LNCAP (cell line): ENCODE data around the gene TECRL.

Experiments used
- TF ChIP-seq, protein P1 (sequence below): fragments of 450-650 bp; IDR thresholded peaks from 2 replicates; pipeline ENCODE4 v1.5.1; 2017; ENCODE audit warnings: mild to moderate bottlenecking

Gene TECRL

GRCh38 chr4:64359489-64359888 lies 49.8 kb downstream of the TECRL start:
- TF ChIP-seq, protein P1, sequence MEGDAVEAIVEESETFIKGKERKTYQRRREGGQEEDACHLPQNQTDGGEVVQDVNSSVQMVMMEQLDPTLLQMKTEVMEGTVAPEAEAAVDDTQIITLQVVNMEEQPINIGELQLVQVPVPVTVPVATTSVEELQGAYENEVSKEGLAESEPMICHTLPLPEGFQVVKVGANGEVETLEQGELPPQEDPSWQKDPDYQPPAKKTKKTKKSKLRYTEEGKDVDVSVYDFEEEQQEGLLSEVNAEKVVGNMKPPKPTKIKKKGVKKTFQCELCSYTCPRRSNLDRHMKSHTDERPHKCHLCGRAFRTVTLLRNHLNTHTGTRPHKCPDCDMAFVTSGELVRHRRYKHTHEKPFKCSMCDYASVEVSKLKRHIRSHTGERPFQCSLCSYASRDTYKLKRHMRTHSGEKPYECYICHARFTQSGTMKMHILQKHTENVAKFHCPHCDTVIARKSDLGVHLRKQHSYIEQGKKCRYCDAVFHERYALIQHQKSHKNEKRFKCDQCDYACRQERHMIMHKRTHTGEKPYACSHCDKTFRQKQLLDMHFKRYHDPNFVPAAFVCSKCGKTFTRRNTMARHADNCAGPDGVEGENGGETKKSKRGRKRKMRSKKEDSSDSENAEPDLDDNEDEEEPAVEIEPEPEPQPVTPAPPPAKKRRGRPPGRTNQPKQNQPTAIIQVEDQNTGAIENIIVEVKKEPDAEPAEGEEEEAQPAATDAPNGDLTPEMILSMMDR: no peak

GRCh38 chr4:64353904-64354303 lies 55.3 kb downstream of the TECRL start:
- TF ChIP-seq, protein P1: no peak

DNA sequence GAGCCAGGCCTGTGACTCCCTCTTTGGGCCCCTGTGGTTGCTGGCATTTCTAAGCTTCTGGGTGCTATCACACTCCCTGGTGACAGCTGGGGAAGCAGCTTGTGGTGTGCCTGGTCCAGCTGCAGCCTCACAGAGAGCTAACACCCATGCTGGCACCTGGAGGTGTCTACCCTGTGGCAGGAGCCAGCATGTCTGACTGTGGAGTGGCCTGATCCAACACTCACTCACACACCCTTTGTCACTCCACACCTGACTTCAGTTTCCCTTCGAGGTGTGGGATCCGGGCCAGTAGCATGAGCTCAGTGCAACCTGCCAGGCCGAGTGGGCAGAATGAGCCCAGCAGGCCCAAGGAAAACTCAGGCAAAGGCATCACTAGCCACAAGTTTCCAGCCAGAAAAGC lies 67.5 kb downstream of the TECRL start:
- TF ChIP-seq, protein P1: no peak

DNA sequence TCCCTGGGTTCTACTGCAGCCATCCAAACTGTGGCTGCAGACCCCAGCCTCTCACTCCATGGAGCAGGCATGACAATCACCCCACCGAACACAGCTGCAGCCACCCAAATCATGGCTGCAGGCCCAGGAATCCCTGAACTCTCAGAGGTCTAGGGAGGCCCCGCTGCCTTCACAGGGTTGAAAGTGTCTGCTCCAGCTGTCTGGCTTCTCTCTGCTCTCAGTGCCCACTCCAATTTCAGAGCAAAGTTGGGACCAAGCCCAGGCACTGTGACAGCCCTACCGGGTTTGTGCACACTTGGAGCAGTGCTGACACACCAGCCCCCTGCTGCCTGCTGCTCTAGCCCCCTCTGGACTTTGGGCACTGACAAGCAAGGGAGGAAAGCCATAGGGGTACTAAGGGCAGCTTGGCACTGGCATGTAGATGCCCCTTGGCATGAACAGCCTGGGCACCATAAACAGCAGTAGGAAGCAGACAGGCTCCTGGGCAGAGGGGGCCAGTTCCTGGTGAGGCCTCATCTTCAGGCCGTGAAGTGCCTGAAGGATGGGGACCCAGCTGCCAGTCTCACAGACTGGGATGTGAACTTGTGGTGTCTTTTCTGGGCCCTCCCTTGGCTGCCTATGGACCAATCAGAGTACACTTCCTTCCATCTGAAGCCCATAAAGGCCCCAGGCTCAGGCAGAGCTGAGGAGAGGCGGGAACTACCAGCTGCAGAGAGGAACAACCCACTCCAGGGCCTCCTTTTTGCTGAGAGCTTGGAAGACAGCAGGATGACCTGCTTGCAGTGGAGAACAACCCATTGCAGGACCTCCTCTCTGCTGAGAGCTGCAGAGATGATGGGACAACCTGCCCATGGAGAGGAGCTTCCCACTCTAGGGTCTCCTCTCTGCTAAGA lies 68.8 kb downstream of the TECRL start:
- TF ChIP-seq, protein P1: no peak

- TF ChIP-seq, protein P1: no peak
Observed at GRCh38 chr4:64334964-64335363, 74.3 kb downstream of the TECRL start.

DNA sequence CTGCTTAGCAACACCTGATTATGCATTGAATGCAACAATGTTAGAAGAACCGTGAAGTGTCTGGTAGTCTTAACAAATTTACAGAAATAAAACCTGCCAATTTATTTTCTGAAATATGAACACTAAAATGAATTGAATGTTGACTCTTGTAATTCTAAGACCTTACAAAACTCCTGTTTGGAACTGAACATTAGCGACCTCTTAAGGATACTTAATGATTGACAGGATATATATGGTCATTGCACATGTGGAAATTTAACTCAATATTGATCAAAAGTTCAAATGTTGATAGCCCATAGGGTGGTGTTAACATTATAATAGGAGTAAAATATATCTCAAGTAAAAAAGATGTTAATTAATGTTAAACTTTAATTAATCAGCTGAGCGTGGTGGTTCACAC lies 79.1 kb downstream of the TECRL start:
- TF ChIP-seq, protein P1: peak; percentile 35; the same call in 1 of the 2 replicates

GRCh38 chr4:64327237-64327636 lies 82.0 kb downstream of the TECRL start:
- TF ChIP-seq, protein P1: no peak
